Activated CD4-positive, alpha-beta T cell treated with anti-CD3 and anti-CD28 coated beads, Interleukin-10, Interleukin-2, amounts not matched to agents 100 ng/mL and 50 ng/mL, durations not matched to agents 16 hours and 8 hours (primary cell): ENCODE data around the gene TGFB2.

Experiments used
- DNase-seq: peaks from one replicate; pipeline ENCODE4 v3.0.0-alpha.2; 2020

TGFB2 gene

DNA sequence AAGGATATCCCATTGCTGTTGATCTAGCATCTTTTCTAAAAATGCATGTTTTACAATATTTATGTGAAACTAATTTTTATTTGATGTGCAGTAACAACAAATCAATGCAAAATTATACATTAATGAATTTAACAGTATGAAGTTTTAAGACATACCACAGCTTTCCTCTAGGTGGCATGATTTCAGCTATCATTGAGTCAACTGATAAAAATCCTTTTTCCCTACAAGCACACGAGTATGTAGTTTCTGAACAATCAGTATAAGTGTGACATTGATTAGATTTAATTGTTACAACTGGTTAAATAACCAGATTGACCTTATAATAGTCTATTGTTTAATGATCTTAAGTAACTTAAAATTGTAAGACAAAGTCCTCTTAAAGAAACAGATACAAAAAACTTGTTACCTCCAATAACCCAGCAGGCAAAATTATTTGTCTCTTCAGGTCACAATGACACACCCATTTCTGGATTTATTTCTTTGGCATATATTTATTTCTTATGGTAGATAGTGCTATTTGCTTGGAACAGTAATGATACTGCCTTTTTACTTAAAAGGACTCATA, 5.8 kb upstream of the TGFB2 start:
- peak; percentile 20 for DNase-seq

DNA sequence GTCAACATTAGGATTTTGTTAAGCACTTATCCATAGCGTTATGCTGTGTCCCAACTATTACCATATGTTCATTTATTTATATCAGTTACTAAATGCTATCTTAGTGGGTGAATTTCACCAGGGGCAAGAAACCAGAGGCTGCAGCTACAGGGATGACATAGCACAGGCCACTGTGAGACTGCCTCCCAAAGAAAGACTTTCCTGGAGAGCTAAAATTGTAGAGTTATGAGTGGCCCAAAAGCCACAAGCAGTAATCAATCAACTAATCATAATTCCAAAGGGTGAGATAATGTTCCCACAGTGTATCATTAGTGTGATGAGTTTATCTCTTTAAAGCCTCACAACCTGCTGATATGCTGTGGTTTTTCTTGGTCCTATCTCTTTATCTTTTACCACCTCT, 3.8 kb upstream of the TGFB2 start:
- DNase-seq: no peak

DNA sequence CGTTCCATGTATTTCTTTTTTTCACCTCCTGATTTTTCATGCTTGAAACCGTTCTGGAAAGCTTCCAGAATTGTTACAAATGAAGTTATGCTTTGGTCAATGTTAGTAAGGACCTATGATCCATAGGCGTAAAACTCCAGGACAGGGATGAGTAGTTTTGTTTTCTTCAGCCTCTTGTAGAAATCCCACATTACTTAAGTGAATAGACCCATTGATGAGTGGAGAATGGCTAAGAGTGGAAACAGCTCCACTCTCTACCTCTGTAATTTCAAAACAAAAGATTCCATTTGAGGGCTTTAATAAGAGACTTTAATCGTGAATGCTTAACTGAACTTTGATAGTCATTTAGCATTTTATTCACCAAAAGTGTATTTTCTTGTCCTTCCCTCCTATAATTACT, 3.0 kb upstream of the TGFB2 start:
- DNase-seq: no peak

DNA sequence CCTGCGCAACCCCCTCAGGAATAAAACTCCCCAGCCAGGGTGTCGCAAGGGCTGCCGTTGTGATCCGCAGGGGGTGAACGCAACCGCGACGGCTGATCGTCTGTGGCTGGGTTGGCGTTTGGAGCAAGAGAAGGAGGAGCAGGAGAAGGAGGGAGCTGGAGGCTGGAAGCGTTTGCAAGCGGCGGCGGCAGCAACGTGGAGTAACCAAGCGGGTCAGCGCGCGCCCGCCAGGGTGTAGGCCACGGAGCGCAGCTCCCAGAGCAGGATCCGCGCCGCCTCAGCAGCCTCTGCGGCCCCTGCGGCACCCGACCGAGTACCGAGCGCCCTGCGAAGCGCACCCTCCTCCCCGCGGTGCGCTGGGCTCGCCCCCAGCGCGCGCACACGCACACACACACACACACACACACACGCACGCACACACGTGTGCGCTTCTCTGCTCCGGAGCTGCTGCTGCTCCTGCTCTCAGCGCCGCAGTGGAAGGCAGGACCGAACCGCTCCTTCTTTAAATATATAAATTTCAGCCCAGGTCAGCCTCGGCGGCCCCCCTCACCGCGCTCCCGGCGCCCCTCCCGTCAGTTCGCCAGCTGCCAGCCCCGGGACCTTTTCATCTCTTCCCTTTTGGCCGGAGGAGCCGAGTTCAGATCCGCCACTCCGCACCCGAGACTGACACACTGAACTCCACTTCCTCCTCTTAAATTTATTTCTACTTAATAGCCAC, 696 bp downstream of the TGFB2 start:
- DNase-seq: peak; percentile 19

DNA sequence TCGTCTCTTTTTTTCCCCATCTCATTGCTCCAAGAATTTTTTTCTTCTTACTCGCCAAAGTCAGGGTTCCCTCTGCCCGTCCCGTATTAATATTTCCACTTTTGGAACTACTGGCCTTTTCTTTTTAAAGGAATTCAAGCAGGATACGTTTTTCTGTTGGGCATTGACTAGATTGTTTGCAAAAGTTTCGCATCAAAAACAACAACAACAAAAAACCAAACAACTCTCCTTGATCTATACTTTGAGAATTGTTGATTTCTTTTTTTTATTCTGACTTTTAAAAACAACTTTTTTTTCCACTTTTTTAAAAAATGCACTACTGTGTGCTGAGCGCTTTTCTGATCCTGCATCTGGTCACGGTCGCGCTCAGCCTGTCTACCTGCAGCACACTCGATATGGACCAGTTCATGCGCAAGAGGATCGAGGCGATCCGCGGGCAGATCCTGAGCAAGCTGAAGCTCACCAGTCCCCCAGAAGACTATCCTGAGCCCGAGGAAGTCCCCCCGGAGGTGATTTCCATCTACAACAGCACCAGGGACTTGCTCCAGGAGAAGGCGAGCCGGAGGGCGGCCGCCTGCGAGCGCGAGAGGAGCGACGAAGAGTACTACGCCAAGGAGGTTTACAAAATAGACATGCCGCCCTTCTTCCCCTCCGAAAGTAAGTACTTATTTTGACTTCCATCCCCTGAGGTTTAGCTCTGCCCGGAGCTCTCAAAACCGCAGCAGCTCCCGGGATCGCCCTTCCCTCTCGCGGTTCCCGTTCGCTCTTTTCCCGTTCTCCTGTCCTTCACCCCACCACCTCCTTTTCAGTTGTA, 1.5 kb downstream of the TGFB2 start:
- DNase-seq: no peak

DNA sequence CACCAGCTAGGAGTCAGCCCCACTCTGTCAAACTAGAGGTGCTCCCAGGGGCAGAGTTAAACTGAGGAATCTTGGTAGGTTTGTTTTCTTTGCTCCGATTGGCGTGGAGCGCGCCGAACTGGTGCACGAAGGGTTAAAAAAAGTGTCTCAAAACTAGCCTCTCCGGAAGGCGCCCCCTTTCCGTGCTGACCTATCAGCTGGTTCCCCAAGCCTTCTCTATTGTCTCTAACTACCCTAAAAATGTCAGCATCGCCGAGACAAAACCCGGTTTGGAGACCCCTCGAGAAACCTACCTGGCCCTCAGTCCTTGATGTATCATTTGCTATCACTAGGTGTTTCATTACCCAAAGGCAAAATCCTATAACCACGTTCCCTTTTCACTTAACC, 2.2 kb downstream of the TGFB2 start:
- DNase-seq: no peak

DNA sequence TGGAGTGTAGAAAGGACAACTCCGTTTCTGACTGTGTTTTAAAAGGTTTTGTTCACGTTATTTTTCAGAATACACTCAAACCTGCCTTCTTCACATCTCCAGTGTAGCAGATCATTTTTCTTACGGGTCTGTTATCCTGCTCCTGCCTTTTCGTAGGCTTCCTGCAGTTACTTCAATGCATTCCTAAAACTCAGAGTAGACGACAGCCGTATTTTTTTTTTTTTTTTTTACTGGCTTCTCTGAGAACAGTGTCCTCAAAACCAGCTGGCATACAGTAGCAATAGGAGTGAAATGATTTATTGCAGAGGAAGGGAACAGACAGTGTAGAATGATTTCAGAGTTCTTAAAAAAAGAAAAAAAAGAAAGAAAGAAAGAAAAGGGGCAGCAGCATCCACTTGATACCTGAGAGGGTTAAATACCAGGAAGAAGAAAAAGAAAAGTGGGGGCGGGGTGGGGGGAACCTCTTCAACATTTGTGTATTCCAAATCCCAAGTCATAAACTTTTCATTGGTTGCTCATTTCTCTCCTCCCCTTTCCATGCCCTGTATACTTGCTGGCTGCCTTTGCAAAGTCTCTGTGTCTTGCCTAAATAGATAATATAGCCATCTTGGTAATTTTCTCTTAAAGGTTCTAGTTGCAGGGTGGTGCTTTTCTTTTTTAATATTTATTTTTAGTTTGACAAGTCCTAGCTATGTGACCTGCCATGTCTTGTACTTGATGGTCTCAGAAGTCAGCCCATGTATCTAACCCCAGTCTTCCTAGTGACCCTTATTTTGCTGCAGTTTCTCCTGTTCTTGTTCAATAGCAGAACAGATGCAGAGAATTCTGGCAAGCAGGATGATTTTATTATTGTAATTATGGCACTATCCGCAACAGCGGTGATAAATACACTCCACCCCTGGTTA, 2.8 kb downstream of the TGFB2 start:
- no peak for DNase-seq

DNA sequence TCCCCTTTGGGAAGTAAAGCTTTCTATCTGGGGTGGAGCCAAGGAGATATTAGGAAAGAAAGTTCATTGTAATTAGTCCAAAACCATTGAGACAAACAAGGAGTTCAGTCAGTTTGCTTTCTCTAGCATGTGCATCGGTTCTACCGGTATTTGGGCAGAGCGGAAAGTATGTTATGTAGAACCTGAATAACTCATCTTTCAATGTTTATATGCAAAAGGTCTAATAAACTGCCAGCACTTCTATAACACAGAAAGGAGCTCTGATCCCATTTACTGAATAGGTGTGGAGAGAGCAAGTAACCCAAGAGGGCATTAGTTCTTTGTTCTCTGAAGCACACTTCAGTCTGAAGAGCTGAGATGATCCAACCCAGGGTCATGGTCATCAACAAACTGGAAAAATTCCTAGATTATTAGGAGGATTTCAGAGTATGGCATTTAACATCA, 3.5 kb downstream of the TGFB2 start:
- DNase-seq: no peak

DNA sequence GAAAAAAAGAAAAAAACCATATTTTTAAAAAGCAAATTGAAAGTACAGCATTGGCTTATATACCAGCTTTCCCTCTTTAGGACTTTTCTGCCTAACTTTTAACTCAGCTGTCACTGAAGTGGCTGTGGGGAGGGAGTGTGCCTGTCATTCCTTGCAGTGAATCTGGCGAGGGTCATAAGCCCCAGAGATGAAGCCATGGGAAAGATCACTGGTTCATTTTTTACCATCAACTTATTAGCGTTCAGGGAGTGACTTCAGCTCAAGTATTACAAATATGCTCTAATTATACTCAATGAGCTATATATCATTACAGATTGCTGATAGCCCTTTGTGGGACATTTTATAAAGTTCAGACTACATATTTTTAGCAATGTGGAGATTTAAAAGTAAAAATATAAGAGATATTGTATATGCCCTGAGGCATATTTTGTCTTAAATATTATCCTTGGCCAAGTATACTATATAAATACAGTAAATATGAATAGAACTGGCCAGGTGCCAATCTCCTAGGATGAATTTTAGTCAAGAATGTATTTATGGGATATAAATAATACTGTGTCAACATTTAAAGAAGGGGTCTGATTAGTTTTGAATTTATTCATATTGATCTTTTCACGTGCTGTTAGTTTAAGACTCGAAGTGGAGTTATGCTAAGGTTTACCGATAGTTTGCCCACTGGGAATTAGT, 4.4 kb downstream of the TGFB2 start:
- DNase-seq: no peak

DNA sequence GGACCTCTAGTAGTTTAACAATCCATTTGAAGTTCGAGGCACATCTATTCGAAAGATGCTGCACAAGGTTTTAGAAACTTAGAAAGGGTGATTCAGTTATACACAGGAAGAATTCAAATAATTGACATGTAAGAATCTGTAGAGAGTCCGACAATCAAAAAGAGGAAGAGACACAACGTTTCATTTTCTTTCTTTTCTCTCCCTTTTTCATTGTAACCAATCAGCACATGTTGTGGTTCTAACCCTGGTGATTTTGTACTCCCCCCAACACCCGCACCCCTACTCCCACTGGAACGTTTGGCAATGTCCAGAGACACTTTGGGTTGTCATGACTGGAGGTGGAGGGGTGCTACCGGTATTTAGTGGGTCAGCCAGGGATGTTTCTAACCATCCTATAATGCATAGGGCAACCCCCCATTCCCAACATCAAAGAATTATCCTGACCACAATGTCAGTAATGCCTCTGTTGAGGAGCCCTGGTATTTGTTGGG, 4.9 kb downstream of the TGFB2 start:
- no peak for DNase-seq

DNA sequence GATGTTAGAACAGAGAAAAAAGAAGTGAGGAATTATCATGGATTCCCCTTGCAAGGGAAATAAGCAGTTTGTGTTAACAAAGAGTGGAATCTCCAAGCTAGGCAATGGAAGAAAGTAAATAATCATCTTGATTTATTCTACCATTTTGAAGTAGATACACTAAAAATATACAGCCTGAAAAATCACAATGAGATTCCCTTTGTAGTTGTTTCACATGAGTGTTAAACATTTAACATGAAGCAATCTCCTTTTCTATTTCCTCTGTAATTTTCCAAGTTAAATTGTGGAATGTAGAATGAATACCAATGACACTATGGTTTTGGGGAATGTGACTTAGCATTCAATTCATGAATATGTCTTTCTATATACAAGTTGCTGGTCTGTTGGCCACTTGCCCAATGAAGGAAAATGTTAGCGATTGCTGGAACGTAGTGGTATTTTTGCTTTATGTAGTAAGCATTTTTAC, 5.7 kb downstream of the TGFB2 start:
- no peak for DNase-seq

DNA sequence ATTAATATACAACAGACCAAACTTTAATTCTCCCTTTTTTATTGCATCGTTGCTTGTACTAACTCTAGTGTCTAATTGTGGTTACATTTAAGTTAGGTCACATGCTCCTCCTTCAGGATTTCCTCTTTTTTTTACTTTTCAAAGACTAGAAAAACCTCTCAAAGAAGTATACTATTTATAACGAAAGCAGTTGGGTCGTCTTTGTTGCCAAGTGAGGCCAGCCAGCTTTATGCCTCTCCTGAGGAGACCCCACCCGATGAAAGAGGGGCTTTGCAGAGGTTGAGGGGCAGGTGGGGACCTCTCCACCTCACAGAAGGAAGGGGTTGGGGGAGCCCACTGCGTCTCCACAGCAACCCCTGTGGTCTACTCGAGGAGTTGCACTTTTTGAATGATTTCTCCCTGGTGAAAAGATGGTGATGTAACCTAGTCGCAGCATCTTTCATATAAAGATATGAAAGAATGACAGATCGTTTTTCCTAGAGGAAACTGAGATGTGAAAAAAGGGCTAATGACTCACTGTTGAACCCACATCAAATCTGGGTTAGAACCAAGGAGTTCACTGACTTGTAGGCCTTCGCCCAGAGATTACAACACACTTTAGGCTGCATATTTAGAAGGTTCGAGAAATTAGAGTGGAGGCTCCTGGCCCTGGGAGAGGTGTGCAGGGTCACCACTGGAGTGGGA, 6.4 kb downstream of the TGFB2 start:
- peak; percentile 21 for DNase-seq

DNA sequence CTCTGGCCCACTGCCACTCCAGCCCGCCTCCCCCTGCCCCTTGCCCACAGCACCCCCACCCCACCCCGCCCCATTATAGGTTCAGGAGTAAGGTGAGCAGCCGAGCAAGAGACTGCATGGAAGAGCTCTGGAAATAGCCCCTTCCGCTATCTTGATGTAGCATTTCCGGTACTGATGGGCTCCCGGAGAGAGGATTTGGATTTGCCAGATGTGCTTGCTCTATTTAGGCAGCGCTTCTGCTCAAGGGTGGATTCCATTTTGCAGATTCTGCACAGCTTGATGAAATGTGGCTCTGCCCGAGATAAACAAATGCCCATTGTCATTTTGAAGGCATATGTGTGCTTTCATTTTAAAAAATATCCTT, 6.9 kb downstream of the TGFB2 start:
- DNase-seq: no peak

DNA sequence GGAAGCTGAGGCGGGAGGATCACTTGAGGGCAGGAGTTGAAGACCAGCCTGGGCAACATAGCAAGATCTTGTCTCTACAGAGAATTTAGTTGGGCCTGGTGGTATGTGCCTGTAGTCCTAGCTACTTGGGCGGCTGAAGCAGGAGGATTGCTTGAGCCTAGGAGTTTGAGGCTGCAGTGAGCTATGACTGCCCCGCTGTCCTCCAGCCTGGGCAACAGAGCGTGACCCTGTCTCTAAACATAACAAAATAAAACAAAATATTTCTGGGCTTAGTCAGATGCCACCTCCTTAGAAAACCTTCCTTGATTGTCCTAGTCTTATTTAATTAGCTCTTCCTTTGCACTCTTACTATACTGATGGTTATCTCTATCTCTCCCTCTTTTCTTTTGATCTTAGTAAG, 8.5 kb downstream of the TGFB2 start:
- no peak for DNase-seq

DNA sequence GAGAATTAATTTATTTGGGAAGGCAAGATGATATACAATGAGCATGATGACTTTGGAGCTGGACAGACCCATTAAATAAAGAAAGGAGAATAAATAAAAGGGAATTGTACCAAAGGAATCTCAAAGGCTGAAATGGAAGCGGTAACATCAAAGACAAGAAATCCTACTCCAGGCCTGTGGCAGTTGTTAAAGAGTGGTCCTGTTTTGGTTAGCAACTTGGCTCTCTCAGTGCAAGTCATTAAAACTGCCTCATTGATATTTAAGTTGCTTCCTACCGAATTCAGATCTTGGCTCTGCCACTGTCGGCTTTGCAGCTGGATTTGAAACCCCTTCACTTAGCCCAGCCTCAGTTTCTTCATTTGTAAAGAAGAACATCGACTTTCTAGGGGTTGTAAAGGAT, 10.1 kb downstream of the TGFB2 start:
- no peak for DNase-seq

DNA sequence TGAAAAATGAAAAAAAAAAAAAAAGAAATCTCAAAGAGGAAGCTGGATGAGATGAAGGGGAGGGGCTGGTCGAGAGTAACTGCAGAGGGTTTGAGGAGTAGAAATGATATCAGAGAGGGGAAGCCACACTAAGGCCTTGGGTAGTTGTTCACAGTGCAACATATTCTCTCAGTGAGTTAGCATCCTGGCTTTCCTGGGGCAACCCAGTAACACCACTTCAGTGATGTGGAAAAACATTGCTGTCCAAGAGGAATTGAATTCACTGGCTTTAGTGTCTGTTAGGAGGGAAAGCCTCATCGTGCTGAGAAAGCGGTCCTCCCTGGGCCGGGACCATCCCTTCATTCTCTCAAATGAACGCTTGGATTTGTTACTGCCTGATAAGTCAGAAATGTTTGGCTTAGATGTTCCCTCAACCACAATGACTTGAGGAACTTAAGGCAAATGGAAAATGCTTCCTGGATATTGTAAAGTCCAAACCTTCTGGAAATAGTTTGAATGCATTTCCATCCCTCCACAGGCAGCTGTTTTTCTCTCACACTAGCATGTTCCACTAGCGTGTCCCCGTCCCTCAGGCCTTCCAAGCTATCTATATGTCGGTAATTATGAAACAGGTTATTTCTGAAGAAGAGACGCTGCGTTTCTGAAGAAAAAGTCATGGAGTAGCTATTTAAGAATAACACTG, 12.2 kb downstream of the TGFB2 start:
- no peak for DNase-seq

DNA sequence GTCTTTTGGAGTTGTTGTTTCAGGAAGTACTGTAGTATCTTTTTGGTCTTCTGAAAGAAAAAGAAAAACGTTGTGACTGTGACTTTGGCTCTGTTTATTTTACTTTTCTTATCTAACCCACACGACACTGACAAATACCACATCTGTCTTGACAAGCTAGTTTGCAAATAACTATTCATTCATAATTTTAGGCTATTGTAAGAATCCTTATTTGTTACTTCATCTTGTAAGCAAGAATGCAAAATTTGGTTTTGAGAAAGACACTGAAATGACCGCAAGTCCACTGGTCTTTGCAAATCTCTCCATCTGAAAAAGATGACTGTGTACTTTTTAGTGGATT, 12.7 kb downstream of the TGFB2 start:
- no peak for DNase-seq

DNA sequence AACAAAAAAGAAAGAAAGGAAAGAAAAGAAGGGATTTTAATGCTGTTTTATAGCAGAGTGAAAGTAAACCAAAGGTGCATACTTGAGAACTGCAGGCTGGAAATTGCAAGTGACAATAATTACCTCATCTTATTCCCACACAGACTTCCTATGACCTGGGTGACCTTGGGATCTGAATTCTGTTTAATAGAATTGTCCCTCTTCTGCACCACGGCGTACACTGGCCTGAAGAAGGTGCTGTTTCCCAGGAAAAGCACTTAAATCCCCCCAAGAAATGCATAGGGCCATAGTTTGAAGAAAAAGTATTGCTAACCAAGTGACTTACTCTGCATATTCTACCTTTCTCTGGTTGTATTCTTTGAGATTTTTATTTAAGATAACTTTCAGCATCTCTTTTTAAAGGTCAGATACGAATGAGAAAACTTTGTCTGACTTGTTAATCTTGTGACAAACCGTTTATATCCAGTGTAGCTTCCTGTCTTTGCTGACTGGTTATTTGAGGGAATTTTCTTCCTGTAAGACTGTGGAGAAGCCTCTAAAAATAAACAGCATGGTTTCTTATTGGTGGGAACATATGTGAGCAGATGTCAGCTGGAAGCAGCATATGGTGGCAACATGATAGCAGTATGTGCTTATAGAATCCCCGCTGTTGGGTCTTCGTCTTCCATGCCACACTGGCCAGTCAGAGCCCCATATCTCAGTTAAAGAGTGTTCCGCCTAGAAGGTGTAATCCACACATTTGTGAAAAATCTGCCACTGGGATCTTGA, 16.3 kb downstream of the TGFB2 start:
- no peak for DNase-seq

DNA sequence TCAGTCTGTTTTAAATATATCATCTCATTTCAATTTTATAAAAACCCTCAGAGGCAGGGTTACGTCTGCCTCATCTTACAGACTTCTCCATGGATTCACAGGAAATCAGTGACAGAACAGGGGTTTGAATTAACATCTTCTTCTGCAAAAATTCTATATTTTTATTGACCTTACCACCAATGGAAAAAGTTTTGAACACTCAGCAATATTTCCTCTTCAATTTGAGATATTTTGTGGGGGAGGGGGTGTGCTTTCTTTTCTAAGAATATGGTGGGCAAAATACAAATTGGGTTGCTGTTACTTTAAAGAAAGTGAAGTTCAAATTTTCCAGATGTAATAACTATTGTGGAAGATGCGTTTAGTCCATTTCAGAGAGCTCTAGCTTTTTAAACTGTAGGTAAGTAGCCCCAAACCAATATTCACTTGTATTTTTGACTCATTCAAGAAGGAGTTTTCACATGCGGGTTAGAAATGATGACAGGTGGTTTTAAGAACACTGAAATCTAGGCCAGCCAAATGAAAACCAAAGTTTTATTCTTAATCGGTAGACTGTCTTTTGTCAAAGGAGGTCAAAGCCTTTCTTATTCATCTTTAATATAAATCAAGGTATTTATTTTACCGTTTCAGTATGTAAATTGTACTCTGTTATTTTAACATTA, 17.4 kb downstream of the TGFB2 start:
- no peak for DNase-seq

DNA sequence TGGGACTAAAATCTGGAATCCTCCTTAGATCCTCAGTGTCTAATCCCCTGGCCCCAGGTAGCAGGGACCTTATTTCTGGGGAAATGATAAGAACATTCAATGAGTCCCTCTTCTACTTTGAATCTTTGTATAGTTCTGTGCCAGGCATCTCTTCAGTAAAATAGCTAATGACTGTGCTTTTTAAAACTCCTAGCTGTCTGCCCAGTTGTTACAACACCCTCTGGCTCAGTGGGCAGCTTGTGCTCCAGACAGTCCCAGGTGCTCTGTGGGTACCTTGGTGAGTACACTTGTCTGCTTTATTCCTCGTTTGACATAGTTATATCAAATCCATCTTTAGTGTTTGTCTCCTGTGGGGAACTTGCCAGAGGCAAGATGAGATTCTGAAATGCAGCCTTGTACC, 18.0 kb downstream of the TGFB2 start:
- no peak for DNase-seq
